A549 (cell line): ENCODE measurements around the gene UNC5C.

Experiments
- BHLHE40 ChIP-seq: IDR thresholded peaks from 2 replicates; pipeline ENCODE4 v1.6.1; 2012; ENCODE audit warnings: low read depth, low read length, inconsistent platforms
- CBX8 ChIP-seq: fragments of 200-600 bp; sonication (generic); IDR thresholded peaks from 2 replicates; pipeline ENCODE4 v1.6.1; 2016
- CTCF ChIP-seq: fragments of >200 bp; sonication (Bioruptor Twin); formaldehyde crosslinking; IDR thresholded peaks from 3 replicates; pipeline ENCODE4 v1.5.1; 2016
- MAX ChIP-seq: IDR thresholded peaks from 2 replicates; pipeline ENCODE4 v1.6.1; 2012
- PBX3 ChIP-seq: IDR thresholded peaks from 2 replicates; pipeline ENCODE4 v1.6.1; 2012

GRCh38 chr4:95183656-95184408, 364.9 kb downstream of the UNC5C start:
- TF ChIP-seq CTCF (no peak), CBX8 (no peak), BHLHE40 (no peak), MAX (no peak), PBX3 (no peak)
